HT-29 (cell line): ENCODE data around the gene ERAL1. TPM values are rescaled to one million over a fixed set of nuclear protein-coding genes. Genes with fewer than 3 reads are reported as not detected.
"Not testable (repeated sequence)": the region's sequence is repeated elsewhere in the genome, so short reads cannot be mapped to it uniquely, and the experiment has no call there.

Experiments used
- DNase-seq: peaks from one replicate; pipeline ENCODE4 v3.0.0-alpha.2; 2015; ENCODE audit warnings: low spot score
- small RNA-seq: library from RNA; depleted of rRNA; stranded (forward); fragments of <200 nt; gene quantifications from one replicate; pipeline ENCODE3, GENCODE V24; 2014
- total RNA-seq: library from RNA; depleted of rRNA; stranded (reverse); fragments of >200 nt; shearing (Covaris generic); gene quantifications from 2 replicates; pipeline ENCODE4 v1.2.3, GENCODE V29; 2014; rRNA removed

The ERAL1 gene
- total RNA-seq, 1 experiment from 2014 or later: 29.1 TPM

DNA sequence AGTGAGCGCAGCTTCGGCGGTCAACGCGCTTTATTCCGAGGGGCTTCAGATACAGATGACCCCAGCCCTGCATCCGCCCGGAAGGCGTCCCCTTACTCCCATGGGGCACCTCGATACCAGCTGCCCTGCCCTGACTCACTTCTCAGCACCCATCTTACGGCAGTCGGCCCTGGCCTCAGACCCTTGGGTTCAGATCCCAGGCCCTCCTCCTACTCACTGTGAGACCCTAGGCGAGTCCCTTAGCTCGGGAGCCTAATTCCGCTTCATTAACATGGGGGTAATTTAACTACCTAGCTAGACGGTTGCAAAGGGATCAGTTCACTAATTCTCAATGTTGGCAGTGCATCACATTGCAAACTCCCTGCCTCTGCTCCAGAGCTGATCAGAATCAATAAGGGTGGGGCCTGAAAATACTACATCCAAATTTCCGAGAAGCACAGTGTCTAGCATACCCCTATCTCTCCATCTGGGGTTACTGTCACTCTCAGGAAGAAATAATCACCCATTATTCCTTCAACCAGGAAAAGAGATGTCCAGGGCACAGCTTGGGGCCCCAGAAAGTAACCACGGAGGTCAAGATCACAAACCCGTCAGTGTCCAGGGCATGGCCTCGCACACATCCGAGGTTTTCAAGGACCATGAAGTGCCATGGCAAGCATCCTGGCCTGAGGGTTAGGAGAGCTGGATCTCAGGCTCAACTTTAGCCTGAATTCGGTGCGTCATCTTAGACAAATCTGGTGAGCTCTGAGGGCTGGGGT is 43.1 kb downstream of the ERAL1 start:
- no peak for DNase-seq

DNA sequence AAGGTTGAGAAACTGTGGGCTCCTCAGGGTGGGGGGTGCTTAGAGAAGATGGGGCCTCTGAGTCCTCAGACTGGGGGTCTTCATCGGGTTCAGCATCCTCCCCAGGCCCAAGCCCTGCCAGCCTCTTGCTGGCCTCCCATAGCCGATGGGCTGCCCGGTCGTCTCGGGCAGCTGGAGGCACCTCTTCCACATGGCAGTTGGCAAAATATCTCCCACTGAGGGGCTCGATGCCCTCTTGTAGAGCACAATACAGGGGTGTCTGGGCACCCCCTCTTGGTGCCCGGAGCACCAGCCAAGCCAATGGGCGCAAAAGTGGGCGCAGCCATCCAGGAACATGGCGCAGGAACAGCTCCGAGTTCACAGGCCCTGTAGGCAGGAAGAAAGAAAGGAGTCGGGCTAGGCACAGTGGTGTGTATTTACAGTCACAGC is 43.7 kb downstream of the ERAL1 start:
- no peak for DNase-seq

DNA sequence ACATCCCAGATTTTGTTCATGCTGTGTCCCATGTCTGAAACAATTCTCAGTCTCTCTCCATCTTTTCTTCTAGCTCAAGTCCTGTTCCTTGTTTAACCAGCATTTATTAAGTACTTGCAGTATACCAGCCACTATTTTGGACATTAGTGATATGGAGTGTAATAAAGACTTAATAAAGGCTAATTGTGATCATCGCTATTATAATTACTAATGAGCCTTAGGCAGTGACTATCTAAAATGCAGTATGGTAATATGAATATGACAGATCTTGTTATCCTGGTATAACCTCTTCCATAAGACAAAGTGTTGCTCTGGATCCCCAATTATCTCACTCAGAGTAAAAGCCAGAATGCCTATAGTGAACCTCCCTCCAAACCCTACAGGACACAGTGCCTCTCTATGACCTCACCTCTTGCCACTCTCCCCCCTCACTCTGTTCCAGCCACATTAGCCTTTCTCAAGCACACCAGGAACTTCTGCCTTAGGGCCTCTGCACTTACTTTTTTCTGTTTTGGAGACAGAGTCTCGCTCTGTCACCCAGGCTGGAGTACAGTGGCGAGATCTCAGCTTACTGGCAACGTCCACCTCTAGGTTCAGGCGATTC is 44.5 kb downstream of the ERAL1 start:
- DNase-seq: no peak

- no peak for DNase-seq
Observed at GRCh38 chr17:28900986-28901726, 46.3 kb downstream of the ERAL1 start.

DNA sequence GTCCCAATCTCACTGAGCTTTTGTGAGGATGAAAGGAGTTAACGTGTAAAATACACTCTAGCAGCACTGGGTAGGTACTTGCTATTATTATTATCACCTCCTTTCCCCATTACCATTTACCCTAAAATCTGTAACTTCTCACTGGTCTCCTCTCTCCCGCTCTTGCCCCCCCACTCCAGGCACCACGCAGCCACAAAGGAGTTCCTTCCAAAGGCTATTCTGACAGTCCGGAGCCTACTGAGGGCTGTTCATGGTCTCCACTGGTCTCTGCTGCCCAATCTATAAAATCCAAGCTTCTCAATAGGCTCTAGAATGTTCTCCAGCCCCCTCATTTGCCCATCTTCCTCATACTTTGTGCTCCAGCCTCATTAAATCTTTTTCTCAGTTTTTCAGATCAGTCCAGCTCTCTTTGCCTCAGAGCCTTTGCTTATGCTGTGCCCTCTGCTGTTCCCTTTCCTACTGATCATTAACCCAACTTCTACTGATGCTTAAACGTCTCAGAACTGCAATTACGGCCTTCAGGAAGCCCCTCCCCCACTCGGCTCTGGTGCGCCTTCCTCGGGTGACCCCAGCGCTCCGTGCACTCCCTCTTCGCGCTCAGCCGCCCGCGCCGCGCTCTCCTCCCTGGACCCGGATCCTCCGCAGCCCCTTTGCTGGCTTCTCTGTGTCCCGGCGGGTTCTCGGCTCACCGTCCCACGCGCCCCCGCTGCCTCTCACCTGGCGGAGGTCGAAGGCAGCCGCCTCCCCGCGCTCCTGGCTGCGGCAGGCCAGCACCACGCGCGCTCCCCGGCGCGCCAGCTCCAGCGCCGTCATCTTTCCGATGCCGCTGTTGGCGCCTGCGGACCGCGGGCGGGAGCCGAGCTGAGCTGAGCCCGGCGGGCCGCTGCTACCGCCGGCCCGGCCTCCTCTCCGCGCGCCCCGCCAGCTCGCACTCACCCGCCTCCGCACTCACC is 47.3 kb downstream of the ERAL1 start:
- peak; percentile 56 for DNase-seq

DNA sequence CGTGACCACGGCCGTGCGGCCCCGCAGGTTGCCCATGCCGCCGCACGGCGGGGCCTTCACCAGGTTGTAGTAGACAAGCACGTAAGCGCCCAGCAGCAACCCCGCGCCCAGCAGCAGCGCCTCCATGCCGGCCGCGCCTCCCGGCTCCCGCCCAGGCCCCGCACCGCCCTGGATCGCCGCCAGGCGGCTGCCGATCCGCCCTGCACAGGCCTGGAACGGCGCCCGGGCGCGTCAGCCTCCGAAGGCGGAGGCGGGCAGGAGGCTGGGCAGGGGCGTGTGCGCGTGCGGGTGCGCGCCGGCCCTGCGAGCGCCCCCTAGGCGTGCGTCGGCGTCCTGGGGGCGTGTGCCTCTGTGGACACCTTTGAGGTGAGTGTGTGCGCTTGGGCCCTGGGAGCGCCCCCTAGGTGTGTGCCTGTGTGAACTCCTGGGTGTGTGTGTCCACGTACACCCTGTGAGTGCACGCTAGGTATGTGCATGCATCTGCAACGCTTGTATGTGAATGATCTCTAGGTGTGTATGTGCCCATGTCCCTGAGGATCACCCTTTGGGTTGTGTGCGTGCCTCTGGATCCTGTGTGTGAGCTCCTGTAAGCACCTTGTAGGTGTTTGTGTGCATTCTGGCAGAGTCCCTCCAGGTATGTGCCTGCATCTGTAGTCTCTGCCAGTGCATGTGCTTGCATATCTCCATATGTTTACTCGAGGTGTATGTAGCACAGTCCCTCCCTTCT is 48.2 kb downstream of the ERAL1 start, which contains the start of gene DHRS13:
DHRS13 (minus strand) TSS at position 261 of the 727 bp plus-strand sequence; CDS start at position 126, 135 bp downstream.
- DNase-seq: peak; percentile 96

DNA sequence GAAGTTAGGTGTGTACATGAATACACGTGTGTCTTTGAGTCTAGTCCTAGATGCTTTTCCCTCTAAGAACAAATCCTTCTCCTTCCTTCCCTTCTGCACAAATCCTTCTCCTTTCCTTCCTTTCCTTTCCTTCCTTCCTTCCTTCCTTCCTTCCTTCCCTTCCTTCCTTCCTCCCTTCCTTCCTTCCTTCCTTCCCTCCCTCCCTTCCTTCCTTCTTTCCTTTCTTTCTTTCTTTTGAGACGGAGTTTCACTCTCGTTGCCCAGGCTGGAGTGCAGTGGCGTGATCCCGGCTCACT is 48.7 kb downstream of the ERAL1 start:
- not testable (repeated sequence) for DNase-seq

- DNase-seq: no peak
Observed at GRCh38 chr17:28904800-28905199, 50.0 kb downstream of the ERAL1 start.

- no peak for DNase-seq
Observed at GRCh38 chr17:28906276-28906675, 51.5 kb downstream of the ERAL1 start.

GRCh38 chr17:28906706-28907438 is 52.1 kb downstream of the ERAL1 start:
- DNase-seq: no peak

- DNase-seq: no peak
Observed at GRCh38 chr17:28907709-28908475, 53.1 kb downstream of the ERAL1 start.

- DNase-seq: no peak
Observed at GRCh38 chr17:28908640-28909167, 53.9 kb downstream of the ERAL1 start.

GRCh38 chr17:28910534-28910933 is 55.7 kb downstream of the ERAL1 start:
- no peak for DNase-seq

Small RNA genes within 50 kb of the gene (small RNA-seq; reads per million reads assigned to genes)
- not detected for gene RF00019

Other genes with a start within 250 kb of the ERAL1 start
- gene RSKR, start 240.8 kb upstream of the ERAL1 start, total RNA-seq: 11.1 and 12.1 TPM in 2 replicates
- 127 and 129 TPM in 2 replicates for gene BLTP2, start 209.9 kb upstream of the ERAL1 start, total RNA-seq
- gene SDF2, start 193.1 kb upstream of the ERAL1 start, total RNA-seq: 50.7 and 52.6 TPM in 2 replicates
- 48.1 and 57.9 TPM in 2 replicates for gene SUPT6H, start 192.8 kb upstream of the ERAL1 start, total RNA-seq
- gene PROCA1, start 143.1 kb upstream of the ERAL1 start, total RNA-seq: 1.7 and 3.8 TPM in 2 replicates
- 0.97 TPM in 1 of 2 replicates, not detected in the other for gene RAB34, start 137.1 kb upstream of the ERAL1 start, total RNA-seq
- 601 and 602 TPM in 2 replicates for gene RPL23A, start 135.0 kb upstream of the ERAL1 start, total RNA-seq
- 30.6 and 44.6 TPM in 2 replicates for gene TLCD1, start 128.8 kb upstream of the ERAL1 start, total RNA-seq
- gene NEK8, start 126.2 kb upstream of the ERAL1 start, total RNA-seq: 13.9 and 15.0 TPM in 2 replicates
- gene TRAF4, start 111.0 kb upstream of the ERAL1 start, total RNA-seq: 295 and 307 TPM in 2 replicates
- 9.5 and 13.0 TPM in 2 replicates for gene FAM222B, start 12.2 kb upstream of the ERAL1 start, total RNA-seq
- 49.7 and 55.6 TPM in 2 replicates for gene FLOT2, start 42.7 kb downstream of the ERAL1 start, total RNA-seq
- gene DHRS13, start 48.1 kb downstream of the ERAL1 start, total RNA-seq: 15.2 and 17.6 TPM in 2 replicates
- gene PHF12, start 96.5 kb downstream of the ERAL1 start, total RNA-seq: 32.0 and 34.7 TPM in 2 replicates
- gene SEZ6, start 151.0 kb downstream of the ERAL1 start, total RNA-seq: 0.05 TPM in 1 of 2 replicates, not detected in the other
- gene PIPOX, start 188.1 kb downstream of the ERAL1 start, total RNA-seq: 0.47 and 2.2 TPM in 2 replicates